PC-9 (cell line): ENCODE results near the gene TNIK.

Source experiments
- CTCF ChIP-seq: fragments of 200-600 bp; sonication (generic); conservative IDR thresholded peaks from 2 replicates; pipeline ENCODE4 v1.6.1; 2017; ENCODE audit warnings: mixed run types, antibody characterized with exemption, mild to moderate bottlenecking, moderate library complexity
- EZH2 ChIP-seq: fragments of 200-600 bp; sonication (generic); IDR thresholded peaks from 2 replicates; pipeline ENCODE4 v1.8.0; 2017; ENCODE audit warnings: antibody characterized with exemption, low read depth

GRCh38 chr3:171038342-171038741 lies 421.9 kb downstream of the TNIK start:
- no peak for TF ChIP-seq EZH2
- TF ChIP-seq CTCF = no peak
